Keratinocyte (primary cell): Measurements from ENCODE around the gene GOLT1A. TPM values are rescaled to one million over a fixed set of nuclear protein-coding genes. Genes with fewer than 3 reads are reported as not detected.

Experiments used
- DNase-seq: peaks from one replicate; pipeline ENCODE4 v3.0.0-alpha.2; 2011; ENCODE audit warnings: low read depth, missing footprints, low spot score
- FAIRE-seq: peaks from 2 replicates; lab custom pipeline; 2011; peaks lifted over from hg19 to GRCh38; lab: Jason Lieb, UNC
- H2AFZ ChIP-seq: 2 replicates; pipeline ENCODE4 v1.6.0; 2012; ENCODE audit warnings: low read length, control low read depth, inconsistent platforms; ENCODE audit not compliant: control insufficient read depth
- H3K27ac ChIP-seq: 2 replicates; pipeline ENCODE4 v1.5.1; 2011; ENCODE audit warnings: low read length; ENCODE audit not compliant: control insufficient read depth, insufficient read depth
- H3K27me3 ChIP-seq: 3 replicates; pipeline ENCODE4 v1.6.0; 2011; ENCODE audit warnings: low read length; ENCODE audit not compliant: control insufficient read depth, insufficient read depth; ENCODE audit errors: extremely low read depth
- H3K36me3 ChIP-seq, 2 experiments: 2 replicates in 1 of 2; 3 replicates in 1 of 2; pipeline ENCODE4 v1.5.1; 2011; ENCODE audit warnings: low read length in 2 of 2, mild to moderate bottlenecking in 1 of 2; ENCODE audit not compliant: control insufficient read depth in 2 of 2, insufficient read depth in 2 of 2; ENCODE audit errors: extremely low read depth in 1 of 2
- H3K4me1 ChIP-seq: 3 replicates; pipeline ENCODE4 v1.5.1; 2011; ENCODE audit warnings: low read length; ENCODE audit not compliant: control insufficient read depth, insufficient read depth; ENCODE audit errors: extremely low read depth
- H3K4me2 ChIP-seq: 3 replicates; pipeline ENCODE4 v1.6.0; 2011; ENCODE audit warnings: low read depth, low read length; ENCODE audit not compliant: control insufficient read depth, insufficient read depth; ENCODE audit errors: extremely low read depth
- H3K4me3 ChIP-seq, 3 experiments: fragments of 200-600 bp in 1 of 3; sonication (generic) in 1 of 3; 2 replicates in 2 of 3; 3 replicates in 1 of 3; pipeline ENCODE4 v1.5.1; 2011 to 2016; ENCODE audit warnings: low read length in 3 of 3, mild to moderate bottlenecking in 3 of 3, control low read depth in 2 of 3, inconsistent platforms in 1 of 3, low read depth in 1 of 3, mixed read lengths in 1 of 3, mixed run types in 1 of 3, moderate library complexity in 1 of 3; ENCODE audit not compliant: control insufficient read depth in 2 of 3, insufficient read depth in 2 of 3; ENCODE audit errors: extremely low read depth in 1 of 3
- H3K79me2 ChIP-seq: 2 replicates; pipeline ENCODE4 v1.6.0; 2012; ENCODE audit warnings: low read length; ENCODE audit not compliant: control insufficient read depth, insufficient read depth
- H3K9ac ChIP-seq: 3 replicates; pipeline ENCODE4 v1.6.0; 2011; ENCODE audit warnings: low read length; ENCODE audit not compliant: control insufficient read depth, insufficient read depth; ENCODE audit errors: extremely low read depth
- H3K9me1 ChIP-seq: 3 replicates; pipeline ENCODE4 v1.6.0; 2011; ENCODE audit warnings: low read length; ENCODE audit not compliant: control insufficient read depth, insufficient read depth; ENCODE audit errors: extremely low read depth
- H3K9me3 ChIP-seq: 2 replicates; pipeline ENCODE4 v1.5.1; 2012; ENCODE audit warnings: low read depth, low read length; ENCODE audit not compliant: control insufficient read depth
- H4K20me1 ChIP-seq: 3 replicates; pipeline ENCODE4 v1.6.0; 2011; ENCODE audit warnings: low read length; ENCODE audit not compliant: control insufficient read depth, insufficient read depth; ENCODE audit errors: extremely low read depth
- CTCF ChIP-seq, 3 experiments: IDR thresholded peaks in 1 of 3; conservative IDR thresholded peaks in 1 of 3; optimal IDR thresholded peaks in 1 of 3; 2 replicates in 2 of 3; 3 replicates in 1 of 3; pipeline versions ENCODE3 to v1.5.1; 2011; ENCODE audit warnings: low read length in 3 of 3, mild to moderate bottlenecking in 3 of 3, moderate library complexity in 2 of 3, control low read depth in 1 of 3, inconsistent platforms in 1 of 3; ENCODE audit not compliant: insufficient read depth in 2 of 3; ENCODE audit errors: extremely low read depth in 1 of 3
- EZH2 ChIP-seq: IDR thresholded peaks from one replicate; pipeline ENCODE4 v1.6.1; 2012; ENCODE audit warnings: inconsistent platforms, mild to moderate bottlenecking, low read length, moderate library complexity
- dilution Hi-C: fragments of 300-500 bp; cut with MboI; formaldehyde crosslinking; loops from one replicate; pipeline ENCODE4 v1.7.0; 2020; ENCODE audit warnings: low sequenced_read_pairs; ENCODE audit not compliant: extremely low pct_ligation_motif_present
- polyA plus RNA-seq, 5 experiments: library from polyadenylated mRNA; depleted of rRNA in 3 of 5; stranded (reverse) in 3 of 5; stranded (forward) in 1 of 5; unstranded in 1 of 5; fragments of >200 nt; gene quantifications; 1 replicate in 1 of 5; 2 replicates in 3 of 5; 3 replicates in 1 of 5; pipeline versions ENCODE4 v1.2.1 to v1.2.3, GENCODE V29; 2011 to 2012; ENCODE audit warnings: missing spikeins in 2 of 5, low read depth in 1 of 5, low replicate concordance in 1 of 5

GOLT1A gene
- polyA plus RNA-seq, 1 donor (not counting 4 experiments of a cell fraction or from before 2014, with no cell fraction given): 0.46 TPM

DNA sequence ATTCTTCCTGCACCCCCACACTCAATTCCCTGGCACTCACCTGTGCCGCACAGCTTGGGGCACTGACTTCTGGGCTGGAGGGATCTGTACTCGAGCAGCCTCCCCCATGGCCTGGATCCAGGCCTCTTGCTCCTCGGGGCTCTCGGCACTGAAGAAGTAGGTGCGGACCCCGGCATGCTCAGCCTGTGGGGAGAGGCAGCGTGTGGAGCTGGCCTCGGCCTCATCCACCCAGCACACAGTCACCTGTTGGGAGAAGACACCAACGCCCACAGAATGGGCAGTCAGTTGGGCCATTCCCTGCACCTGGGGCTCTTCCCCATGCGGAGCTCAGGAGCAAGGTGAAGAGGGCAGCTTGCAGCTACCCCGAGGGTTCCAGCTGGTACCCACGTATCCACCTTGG, 47.5 kb upstream of the GOLT1A start:
- H3K9ac ChIP-seq: no peak overlapping the region
- no peaks in the 10 kb centered on the region for H4K20me1 ChIP-seq
- H3K27me3 ChIP-seq: no peaks in the 10 kb centered on the region
- no peak for DNase-seq
- no peaks in the 10 kb centered on the region for H3K9me1 ChIP-seq
- H3K79me2 ChIP-seq: no peaks in the 10 kb centered on the region
- FAIRE-seq: no peak
- H3K27ac ChIP-seq: no peak overlapping the region
- dilution Hi-C loops: no loop called here
- TF ChIP-seq CTCF (optimal IDR thresholded peaks at IDR 0.05 in 1 of 3, IDR thresholded peaks at IDR 0.05 in 1 of 3, conservative IDR thresholded peaks at IDR 0.05 in 1 of 3; ENCODE audit: extremely low read depth in 1 of 3, insufficient read depth in 2 of 3, low read length in 3 of 3) (no peak), EZH2 (no peak)
- H3K4me3 ChIP-seq: no peak overlapping the region
- H2AFZ ChIP-seq: no peak overlapping the region
- peaks cover 0 to 9% of the 10 kb centered on the region in 2 experiments for H3K36me3 ChIP-seq
- no peaks in the 10 kb centered on the region for H3K4me1 ChIP-seq
- no peaks in the 10 kb centered on the region for H3K9me3 ChIP-seq
- no peak overlapping the region for H3K4me2 ChIP-seq

- Histone ChIP-seq H3K27me3 (no peaks in the 10 kb centered on the region), H2AFZ (no peak overlapping the region), H3K9ac (no peak overlapping the region), H3K4me1 (no peaks in the 10 kb centered on the region), H3K9me3 (no peaks in the 10 kb centered on the region), H3K27ac (no peak overlapping the region), H4K20me1 (no peaks in the 10 kb centered on the region), H3K4me2 (no peak overlapping the region), H3K36me3 (peaks cover 0 to 9% of the 10 kb centered on the region in 2 experiments), H3K9me1 (no peaks in the 10 kb centered on the region), H3K4me3 (no peak overlapping the region), H3K79me2 (no peaks in the 10 kb centered on the region)
- FAIRE-seq: no peak
- no peak for DNase-seq
- dilution Hi-C loops: no loop called here
- TF ChIP-seq CTCF (optimal IDR thresholded peaks at IDR 0.05 in 1 of 3, IDR thresholded peaks at IDR 0.05 in 1 of 3, conservative IDR thresholded peaks at IDR 0.05 in 1 of 3; ENCODE audit: extremely low read depth in 1 of 3, insufficient read depth in 2 of 3, low read length in 3 of 3) (no peak), EZH2 (no peak)
These were observed 46.9 kb upstream of the GOLT1A start for GRCh38 chr1:204260601-204261197.
